Neural progenitor cell (in vitro differentiated cells): Measurements from ENCODE around the gene ACBD6. TPM values are rescaled to one million over a fixed set of nuclear protein-coding genes. Genes with fewer than 3 reads are reported as not detected.

Experiments used
- DNase-seq: peaks from one replicate; pipeline ENCODE4 v3.0.0-alpha.2; 2016; ENCODE audit warnings: low spot score
- H2AFZ ChIP-seq: fragments of 200-600 bp; sonication (generic); replicated peaks from 2 replicates; pipeline ENCODE4 v1.6.1; 2016; ENCODE audit warnings: antibody characterized with exemption
- H3F3A ChIP-seq: fragments of 200-600 bp; sonication (generic); 2 replicates; pipeline ENCODE4 v1.6.1; 2016; ENCODE audit warnings: antibody characterized with exemption, low read depth
- H3K27ac ChIP-seq: fragments of 200-600 bp; sonication (generic); 2 replicates; pipeline ENCODE4 v1.5.1; 2016; ENCODE audit warnings: mild to moderate bottlenecking
- H3K27me3 ChIP-seq: fragments of 200-600 bp; sonication (generic); 2 replicates; pipeline ENCODE4 v1.6.1; 2016; ENCODE audit warnings: mild to moderate bottlenecking, moderate library complexity
- H3K36me3 ChIP-seq: fragments of 200-600 bp; sonication (generic); 2 replicates; pipeline ENCODE4 v1.5.1; 2016
- H3K4me1 ChIP-seq: fragments of 200-600 bp; sonication (generic); 2 replicates; pipeline ENCODE4 v1.6.1; 2016; ENCODE audit warnings: mixed run types
- H3K4me2 ChIP-seq: fragments of 200-600 bp; sonication (generic); 2 replicates; pipeline ENCODE4 v1.6.1; 2016
- H3K4me3 ChIP-seq: fragments of 200-600 bp; sonication (generic); 2 replicates; pipeline ENCODE4 v1.5.1; 2016
- H3K79me2 ChIP-seq: fragments of 200-600 bp; sonication (generic); 2 replicates; pipeline ENCODE4 v1.6.1; 2016; ENCODE audit warnings: low read depth
- H3K9ac ChIP-seq: fragments of 200-600 bp; sonication (generic); 2 replicates; pipeline ENCODE4 v1.6.1; 2016
- H3K9me3 ChIP-seq: fragments of 200-600 bp; sonication (generic); 2 replicates; pipeline ENCODE4 v1.5.1; 2016; ENCODE audit warnings: low read depth
- H4K20me1 ChIP-seq: fragments of 200-600 bp; sonication (generic); 2 replicates; pipeline ENCODE4 v1.6.1; 2016; ENCODE audit warnings: low read depth
- H3K27ac Mint-ChIP-seq: 3 replicates; pipeline ENCODE4 v1.8.0; 2021; ENCODE audit warnings: mixed read lengths
- H3K27me3 Mint-ChIP-seq: 2 replicates; pipeline ENCODE4 v1.8.0; 2022; ENCODE audit warnings: low read depth, mild to moderate bottlenecking, inconsistent platforms, moderate library complexity, mixed read lengths; ENCODE audit not compliant: insufficient read depth
- H3K36me3 Mint-ChIP-seq: 3 replicates; pipeline ENCODE4 v1.8.0; 2021; ENCODE audit warnings: mixed read lengths
- H3K4me1 Mint-ChIP-seq: 3 replicates; pipeline ENCODE4 v1.8.0; 2021; ENCODE audit warnings: mixed read lengths
- H3K4me3 Mint-ChIP-seq: 3 replicates; pipeline ENCODE4 v1.8.0; 2021; ENCODE audit warnings: mild to moderate bottlenecking, moderate library complexity, mixed read lengths
- H3K9me3 Mint-ChIP-seq: 3 replicates; pipeline ENCODE4 v1.8.0; 2020; ENCODE audit warnings: mixed read lengths
- CTCF ChIP-seq: fragments of 200-600 bp; sonication (generic); IDR thresholded peaks from 2 replicates; pipeline ENCODE4 v1.5.1; 2017; ENCODE audit warnings: antibody characterized with exemption, mild to moderate bottlenecking
- EZH2 ChIP-seq: fragments of 200-600 bp; sonication (generic); IDR thresholded peaks from 2 replicates; pipeline ENCODE4 v1.6.1; 2017; ENCODE audit warnings: antibody characterized with exemption, mild to moderate bottlenecking, moderate library complexity
- EZH2phosphoT487 ChIP-seq: fragments of 200-600 bp; sonication (generic); IDR thresholded peaks from 2 replicates; pipeline ENCODE4 v1.6.1; 2017; ENCODE audit warnings: antibody characterized with exemption
- total RNA-seq: library from RNA; depleted of rRNA; stranded (reverse); fragments of >200 nt; gene quantifications from 2 replicates; pipeline ENCODE4 v1.2.3, GENCODE V29; 2015; ENCODE audit warnings: low replicate concordance

Gene ACBD6
- total RNA-seq, 1 donor from 2014 or later, result 36.8 TPM

- H3K9ac ChIP-seq, result no peak overlapping the region
- H4K20me1 ChIP-seq, result no peaks in the 10 kb centered on the region
- peaks cover 11% of the 10 kb centered on the region for H3F3A ChIP-seq
- no peak for DNase-seq
- peaks cover 3% of the 10 kb centered on the region for H3K36me3 ChIP-seq
- Mint-ChIP-seq H3K9me3 (no peaks in the 10 kb centered on the region), H3K4me1 (no peaks in the 10 kb centered on the region), H3K27ac (no peak overlapping the region), H3K4me3 (no peak overlapping the region), H3K36me3 (peaks cover 2% of the 10 kb centered on the region), H3K27me3 (peaks cover 3% of the 10 kb centered on the region)
- TF ChIP-seq CTCF (no peak), EZH2phosphoT487 (no peak)
- H3K79me2 ChIP-seq, result no peaks in the 10 kb centered on the region
- H3K4me2 ChIP-seq, result no peak overlapping the region
- no peak overlapping the region for H2AFZ ChIP-seq
- peaks cover 12% of the 10 kb centered on the region for H3K4me1 ChIP-seq
- no peaks in the 10 kb centered on the region for H3K27me3 ChIP-seq
- no peak overlapping the region for H3K4me3 ChIP-seq
- no peak overlapping the region for H3K27ac ChIP-seq
- no peaks in the 10 kb centered on the region for H3K9me3 ChIP-seq
These were observed 99.8 kb downstream of the ACBD6 start for GRCh38 chr1:180402551-180402950.

GRCh38 chr1:180402001-180402400 is 100.4 kb downstream of the ACBD6 start:
- peaks cover 3% of the 10 kb centered on the region for H3K27me3 Mint-ChIP-seq
- H3K4me2 ChIP-seq, result no peak overlapping the region
- no peak overlapping the region for H3K9ac ChIP-seq
- peaks cover 4% of the 10 kb centered on the region for H3K36me3 Mint-ChIP-seq
- no peaks in the 10 kb centered on the region for H3K27me3 ChIP-seq
- no peaks in the 10 kb centered on the region for H4K20me1 ChIP-seq
- H3K79me2 ChIP-seq, result no peaks in the 10 kb centered on the region
- TF ChIP-seq EZH2 (no peak), EZH2phosphoT487 (no peak), CTCF (no peak)
- no peak overlapping the region for H3K4me3 ChIP-seq
- H3F3A ChIP-seq, result peaks cover 5% of the 10 kb centered on the region
- H3K27ac Mint-ChIP-seq, result no peak overlapping the region
- H3K4me1 Mint-ChIP-seq, result no peaks in the 10 kb centered on the region
- H3K9me3 Mint-ChIP-seq, result no peaks in the 10 kb centered on the region
- no peak for DNase-seq
- no peak overlapping the region for H3K27ac ChIP-seq
- no peak overlapping the region for H2AFZ ChIP-seq
- no peaks in the 10 kb centered on the region for H3K9me3 ChIP-seq
- peaks cover 12% of the 10 kb centered on the region for H3K4me1 ChIP-seq
- H3K36me3 ChIP-seq, result peaks cover 3% of the 10 kb centered on the region
- no peak overlapping the region for H3K4me3 Mint-ChIP-seq

- H3K27ac Mint-ChIP-seq, result no peak overlapping the region
- peaks cover 27% of the 10 kb centered on the region for H3K36me3 Mint-ChIP-seq
- DNase-seq, result no peak
These were observed 105.2 kb downstream of the ACBD6 start for GRCh38 chr1:180397175-180397574.

More at GRCh38 chr1:180397175-180397574, 105.2 kb downstream of the ACBD6 start:
- Histone ChIP-seq H3K9ac (no peak overlapping the region), H2AFZ (no peak overlapping the region), H3K79me2 (peaks cover 9% of the 10 kb centered on the region), H3K4me2 (no peak overlapping the region), H3K9me3 (no peaks in the 10 kb centered on the region), H4K20me1 (no peaks in the 10 kb centered on the region), H3K36me3 (no peaks in the 10 kb centered on the region), H3K4me3 (no peak overlapping the region), H3K27me3 (no peaks in the 10 kb centered on the region), H3K4me1 (no peaks in the 10 kb centered on the region), H3K27ac (no peak overlapping the region), H3F3A (no peaks in the 10 kb centered on the region)
- H3K4me1 Mint-ChIP-seq, result no peaks in the 10 kb centered on the region
- peaks cover 9% of the 10 kb centered on the region for H3K9me3 Mint-ChIP-seq
- TF ChIP-seq EZH2 (no peak), EZH2phosphoT487 (no peak), CTCF (no peak)
- no peak overlapping the region for H3K4me3 Mint-ChIP-seq
- peaks cover 3% of the 10 kb centered on the region for H3K27me3 Mint-ChIP-seq
